ENCODE results near the gene C12orf57. TPM values are rescaled to one million over a fixed set of nuclear protein-coding genes. Genes with fewer than 3 reads are reported as not detected.

Gene C12orf57
- total RNA-seq, 4 donors from 2014 or later, result 175 to 220 (median 183) TPM

- no peaks in the 10 kb centered on the region for H3K9me3 ChIP-seq
- no peaks in the 10 kb centered on the region for H3K27me3 ChIP-seq
- in situ Hi-C loops (cut with MboI; ENCODE audit: low sequenced_read_pairs in 4 of 4), result loop anchor here in 1 of 4 donors (25.0 kb wide), 1 partner anchor 175 kb away; the partner anchor contains the start of gene C1RL
- intact Hi-C loops (cut with DNase I; ENCODE audit: low total_unique reads), result loop anchor here (1.0 kb wide), 1 partner anchor 10 kb away; the partner anchor contains the start of gene ATN1
- TF ChIP-seq CTCF (IDR thresholded peaks at IDR 0.05 in 4 of 5, conservative IDR thresholded peaks at IDR 0.05 in 1 of 5) (peak; percentile 94 to 98 (median 95)), POLR2A (IDR thresholded peaks at IDR 0.05) (peak; percentile 64 to 69)
- H3K36me3 ChIP-seq, result peaks cover 0 to 16% of the 10 kb centered on the region in 2 donors
- ATAC-seq (peak; percentile 91 to 94), DNase-seq (peak; percentile 91 to 93)
- peaks cover 24 to 44% of the 10 kb centered on the region in 2 donors for H3K4me1 ChIP-seq
- peak overlapping the region; percentile 91 to 97 (median 95) for H3K27ac ChIP-seq
- H3K4me3 ChIP-seq, result peak overlapping the region; percentile 67 to 93 (median 80)
Measured at GRCh38 chr12:6937481-6938352, 6.1 kb upstream of the C12orf57 start.

- peaks cover 20 to 42% of the 10 kb centered on the region in 2 donors for H3K4me1 ChIP-seq
- in situ Hi-C loops (cut with MboI; ENCODE audit: low sequenced_read_pairs in 4 of 4) (loop anchor here in 1 of 4 donors (25.0 kb wide), 1 partner anchor 174 kb away; the partner anchor contains the start of gene C1RL), intact Hi-C loops (cut with DNase I; ENCODE audit: low total_unique reads) (loop anchor here (1.0 kb wide), 1 partner anchor 11 kb away; the partner anchor contains the start of gene ATN1)
- peak overlapping the region; percentile 67 to 93 (median 80) for H3K4me3 ChIP-seq
- no peak for DNase-seq
- ATAC-seq, result no peak
- no peaks in the 10 kb centered on the region for H3K27me3 ChIP-seq
- peaks cover 0 to 16% of the 10 kb centered on the region in 2 donors for H3K36me3 ChIP-seq
- H3K9me3 ChIP-seq, result no peaks in the 10 kb centered on the region
- peak overlapping the region; percentile 91 to 97 (median 95) for H3K27ac ChIP-seq
- peak in 1 of 5 experiments; percentile 8 for TF ChIP-seq CTCF (IDR thresholded peaks at IDR 0.05 in 4 of 5, conservative IDR thresholded peaks at IDR 0.05 in 1 of 5)
- TF ChIP-seq POLR2A (IDR thresholded peaks at IDR 0.05), result no peak
Measured at GRCh38 chr12:6938353-6939190, 5.2 kb upstream of the C12orf57 start.

GRCh38 chr12:6939191-6939540 lies 4.7 kb upstream of the C12orf57 start:
- Histone ChIP-seq H3K27ac (peak overlapping the region in 2 of 4 donors; percentile 94 to 96), H3K4me1 (peaks cover 16 to 37% of the 10 kb centered on the region in 2 donors), H3K36me3 (peaks cover 0 to 16% of the 10 kb centered on the region in 2 donors), H3K4me3 (no peak overlapping the region), H3K27me3 (no peaks in the 10 kb centered on the region), H3K9me3 (no peaks in the 10 kb centered on the region)
- TF ChIP-seq CTCF (IDR thresholded peaks at IDR 0.05 in 4 of 5, conservative IDR thresholded peaks at IDR 0.05 in 1 of 5), result no peak
- no peak for TF ChIP-seq POLR2A (IDR thresholded peaks at IDR 0.05)
- intact Hi-C loops (cut with DNase I; ENCODE audit: low total_unique reads) (no loop called here), in situ Hi-C loops (cut with MboI; ENCODE audit: low sequenced_read_pairs in 4 of 4) (loop anchor here in 1 of 4 donors (25.0 kb wide), 1 partner anchor 173 kb away; the partner anchor contains the start of gene C1RL)
- ATAC-seq (no peak), DNase-seq (no peak)

GRCh38 chr12:6941267-6941666 lies 2.6 kb upstream of the C12orf57 start:
- in situ Hi-C loops (cut with MboI; ENCODE audit: low sequenced_read_pairs in 4 of 4), result loop anchor here in 2 of 4 donors (10.0 to 25.0 kb wide), 2 partner anchors 171 to 174 kb away; partner anchors contain the start of gene C1RL (in 1 of the 2)
- peaks cover 22 to 51% of the 10 kb centered on the region in 2 donors for H3K4me1 ChIP-seq
- intact Hi-C loops (cut with DNase I; ENCODE audit: low total_unique reads), result loop anchor here (5.0 kb wide), 2 partner anchors 74 to 151 kb away; partner anchors contain the start of genes C1R and TPI1
- H3K9me3 ChIP-seq, result no peaks in the 10 kb centered on the region
- peak overlapping the region in 2 of 4 donors; percentile 2 to 9 for H3K27ac ChIP-seq
- H3K27me3 ChIP-seq, result no peaks in the 10 kb centered on the region
- no peak for ATAC-seq
- H3K4me3 ChIP-seq, result no peak overlapping the region
- TF ChIP-seq POLR2A (IDR thresholded peaks at IDR 0.05) (no peak), CTCF (IDR thresholded peaks at IDR 0.05 in 4 of 5, conservative IDR thresholded peaks at IDR 0.05 in 1 of 5) (no peak)
- no peak for DNase-seq
- peaks cover 0 to 12% of the 10 kb centered on the region in 2 donors for H3K36me3 ChIP-seq

Data from gastrocnemius medialis (tissue), 4 donors.